ENCODE results near the gene PDZK1.
"Not testable (repeated sequence)": the region's sequence is repeated elsewhere in the genome, so short reads cannot be mapped to it uniquely, and the experiment has no call there.

The PDZK1 gene

GRCh38 chr1:145710291-145711027 is 3.3 kb upstream of the PDZK1 start:
- no peak for DNase-seq (ENCODE audit: low read depth in 2 of 2)

GRCh38 chr1:145708063-145708462 is 895 bp upstream of the PDZK1 start:
- DNase-seq (ENCODE audit: low read depth in 2 of 2) = no peak

GRCh38 chr1:145706086-145706664 is 993 bp downstream of the PDZK1 start:
- no peak for DNase-seq (ENCODE audit: low read depth in 2 of 2)

GRCh38 chr1:145705622-145706021 is 1.5 kb downstream of the PDZK1 start:
- no peak for DNase-seq (ENCODE audit: low read depth in 2 of 2)

GRCh38 chr1:145702826-145703225 is 4.3 kb downstream of the PDZK1 start:
- DNase-seq (ENCODE audit: low read depth in 2 of 2) = no peak

- no peak for DNase-seq (ENCODE audit: low read depth in 2 of 2)
Measured at GRCh38 chr1:145702052-145702451, 5.1 kb downstream of the PDZK1 start.

GRCh38 chr1:145701306-145701862 is 5.8 kb downstream of the PDZK1 start:
- DNase-seq (ENCODE audit: low read depth in 2 of 2) = no peak

- DNase-seq (ENCODE audit: low read depth in 2 of 2) = no peak
Measured at GRCh38 chr1:145696630-145696960, 10.6 kb downstream of the PDZK1 start.

- DNase-seq (ENCODE audit: low read depth in 2 of 2) = no peak
Measured at GRCh38 chr1:145695821-145696629, 11.1 kb downstream of the PDZK1 start.

- DNase-seq (ENCODE audit: low read depth in 2 of 2) = no peak
Measured at GRCh38 chr1:145692785-145693443, 14.3 kb downstream of the PDZK1 start.

GRCh38 chr1:145690587-145691558 is 16.3 kb downstream of the PDZK1 start:
- DNase-seq (ENCODE audit: low read depth in 2 of 2) = peak; percentile 46 to 47

GRCh38 chr1:145689922-145690321 is 17.2 kb downstream of the PDZK1 start:
- DNase-seq (ENCODE audit: low read depth in 2 of 2) = no peak

- DNase-seq (ENCODE audit: low read depth in 2 of 2) = no peak
Measured at GRCh38 chr1:145688924-145689323, 18.2 kb downstream of the PDZK1 start.

- DNase-seq (ENCODE audit: low read depth in 2 of 2) = no peak
Measured at GRCh38 chr1:145688328-145688727, 18.8 kb downstream of the PDZK1 start.

GRCh38 chr1:145686078-145686477 is 21.1 kb downstream of the PDZK1 start:
- not testable (repeated sequence) for DNase-seq (ENCODE audit: low read depth in 2 of 2)

GRCh38 chr1:145684858-145685257 is 22.3 kb downstream of the PDZK1 start:
- not testable (repeated sequence) for DNase-seq (ENCODE audit: low read depth in 2 of 2)

GRCh38 chr1:145673217-145673616 is 34.0 kb downstream of the PDZK1 start:
- DNase-seq (ENCODE audit: low read depth in 2 of 2) = not testable (repeated sequence)

GRCh38 chr1:145670995-145671745 is 36.0 kb downstream of the PDZK1 start:
- DNase-seq (ENCODE audit: low read depth in 2 of 2) = not testable (repeated sequence)

GRCh38 chr1:145665015-145665414 is 42.2 kb downstream of the PDZK1 start:
- DNase-seq (ENCODE audit: low read depth in 2 of 2) = not testable (repeated sequence)

- not testable (repeated sequence) for DNase-seq (ENCODE audit: low read depth in 2 of 2)
Measured at GRCh38 chr1:145662502-145662901, 44.7 kb downstream of the PDZK1 start.

All from fibroblast of skin of left quadriceps (primary cell).